HepG2 (cell line): ENCODE measurements around the gene ACTR10. TPM values are rescaled to one million over a fixed set of nuclear protein-coding genes. Genes with fewer than 3 reads are reported as not detected.

Source experiments
- EP300 ChIP-seq, 3 experiments: sonication (generic) in 1 of 3; formaldehyde crosslinking in 1 of 3; IDR thresholded peaks; 2 replicates each; pipeline versions ENCODE4 v1.5.1 to v1.6.1; 2011 to 2020; ENCODE audit warnings: low read depth in 2 of 3, low read length in 2 of 3, borderline replicate concordance in 1 of 3, improper control_type of control experiment in 1 of 3, mild to moderate bottlenecking in 1 of 3, missing genetic modification reagents in 1 of 3, moderate library complexity in 1 of 3
- HMGXB4 ChIP-seq, 2 experiments: sonication (generic) in 1 of 2; formaldehyde crosslinking in 1 of 2; IDR thresholded peaks; 2 replicates each; pipeline versions ENCODE4 v1.4.0 to v1.6.1; 2018 to 2020; ENCODE audit warnings: missing genetic modification reagents in 2 of 2, borderline replicate concordance in 1 of 2, low read depth in 1 of 2, mild to moderate bottlenecking in 1 of 2, missing biosample characterization in 1 of 2
- MIER3 ChIP-seq: IDR thresholded peaks from 2 replicates; pipeline ENCODE4 v1.6.1; 2016; ENCODE audit warnings: missing compliant biosample characterization, borderline replicate concordance
- MLX ChIP-seq: IDR thresholded peaks from 2 replicates; pipeline ENCODE4 v1.6.1; 2016
- NAIF1 ChIP-seq: sonication (generic); formaldehyde crosslinking; IDR thresholded peaks from 2 replicates; pipeline ENCODE4 v1.5.0; 2020; ENCODE audit warnings: mild to moderate bottlenecking, missing genetic modification reagents, borderline replicate concordance
- NR2F6 ChIP-seq, 2 experiments: IDR thresholded peaks; 2 replicates each; pipeline ENCODE4 v1.6.1; 2016; ENCODE audit warnings: antibody characterized with exemption in 1 of 2, mild to moderate bottlenecking in 1 of 2
- ONECUT2 ChIP-seq: sonication (generic); formaldehyde crosslinking; IDR thresholded peaks from 2 replicates; pipeline ENCODE4 v1.4.0; 2020; ENCODE audit warnings: missing genetic modification reagents
- POLR2AphosphoS2 ChIP-seq: IDR thresholded peaks from 2 replicates; pipeline ENCODE4 v1.6.1; 2011; ENCODE audit warnings: low read depth, low read length, improper control_type of control experiment
- RELA ChIP-seq: sonication (generic); formaldehyde crosslinking; IDR thresholded peaks from 2 replicates; pipeline ENCODE4 v1.4.0; 2020; ENCODE audit warnings: missing genetic modification reagents
- REPIN1 ChIP-seq: sonication (generic); formaldehyde crosslinking; IDR thresholded peaks from 2 replicates; pipeline ENCODE4 v1.8.0; 2022; ENCODE audit warnings: missing genetic modification reagents, low read depth, mild to moderate bottlenecking, borderline replicate concordance
- TRIM24 ChIP-seq: sonication (generic); formaldehyde crosslinking; IDR thresholded peaks from 2 replicates; pipeline ENCODE4 v1.8.0; 2022; ENCODE audit warnings: mild to moderate bottlenecking, missing genetic modification reagents
- ZBTB25 ChIP-seq: IDR thresholded peaks from 2 replicates; pipeline ENCODE4 v1.6.1; 2018; ENCODE audit warnings: missing genetic modification reagents
- ZNF34 ChIP-seq: sonication (generic); formaldehyde crosslinking; IDR thresholded peaks from 2 replicates; pipeline ENCODE4 v1.4.0; 2020; ENCODE audit warnings: mild to moderate bottlenecking, missing genetic modification reagents, borderline replicate concordance
- ZNF367 ChIP-seq: sonication (generic); formaldehyde crosslinking; IDR thresholded peaks from 2 replicates; pipeline ENCODE4 v1.4.0; 2020; ENCODE audit warnings: missing genetic modification reagents, borderline replicate concordance
- ZNF7 ChIP-seq: IDR thresholded peaks from 2 replicates; pipeline ENCODE4 v1.6.1; 2016; ENCODE audit warnings: missing biosample characterization, missing genetic modification reagents
- ZNF766 ChIP-seq: sonication (generic); formaldehyde crosslinking; IDR thresholded peaks from 2 replicates; pipeline ENCODE4 v1.5.0; 2020; ENCODE audit warnings: missing genetic modification reagents, borderline replicate concordance
- polyA plus RNA-seq, 8 experiments: library from polyadenylated mRNA; depleted of rRNA in 3 of 8; stranded (reverse) in 7 of 8; unstranded in 1 of 8; fragments of >200 nt; fragmentation: Illumina TruSeq in 4 of 8; extraction: Trizol in 4 of 8; gene quantifications; 2 replicates each; pipeline versions ENCODE4 v1.2.1 to v1.2.3, GENCODE V29; 2011 to 2016; ENCODE audit warnings: low read depth in 4 of 8, missing spikeins in 1 of 8, mixed read lengths in 1 of 8; ENCODE audit not compliant: insufficient read depth in 1 of 8
- total RNA-seq, 5 experiments: library from RNA; depleted of rRNA; stranded (reverse); fragments of >200 nt; fragmentation: Illumina TruSeq; extraction: Trizol; gene quantifications; 2 replicates each; pipeline ENCODE4 v1.2.3, GENCODE V29; 2016; ENCODE audit warnings: low read depth in 1 of 5
- TF ChIP-seq, protein P1 (sequence below): IDR thresholded peaks from 2 replicates; pipeline ENCODE4 v1.4.0; 2020; ENCODE audit warnings: mild to moderate bottlenecking, missing genetic modification reagents
- TF ChIP-seq, protein P2 (sequence below): sonication (generic); formaldehyde crosslinking; IDR thresholded peaks from 2 replicates; pipeline ENCODE4 v1.5.0; 2020; ENCODE audit warnings: missing genetic modification reagents

The ACTR10 gene
- total and polyA plus RNA-seq, 2 of the 13 experiments (the other 11 are each of a cell fraction or from before 2014, with no cell fraction given), result 30.0 to 41.3 TPM

DNA sequence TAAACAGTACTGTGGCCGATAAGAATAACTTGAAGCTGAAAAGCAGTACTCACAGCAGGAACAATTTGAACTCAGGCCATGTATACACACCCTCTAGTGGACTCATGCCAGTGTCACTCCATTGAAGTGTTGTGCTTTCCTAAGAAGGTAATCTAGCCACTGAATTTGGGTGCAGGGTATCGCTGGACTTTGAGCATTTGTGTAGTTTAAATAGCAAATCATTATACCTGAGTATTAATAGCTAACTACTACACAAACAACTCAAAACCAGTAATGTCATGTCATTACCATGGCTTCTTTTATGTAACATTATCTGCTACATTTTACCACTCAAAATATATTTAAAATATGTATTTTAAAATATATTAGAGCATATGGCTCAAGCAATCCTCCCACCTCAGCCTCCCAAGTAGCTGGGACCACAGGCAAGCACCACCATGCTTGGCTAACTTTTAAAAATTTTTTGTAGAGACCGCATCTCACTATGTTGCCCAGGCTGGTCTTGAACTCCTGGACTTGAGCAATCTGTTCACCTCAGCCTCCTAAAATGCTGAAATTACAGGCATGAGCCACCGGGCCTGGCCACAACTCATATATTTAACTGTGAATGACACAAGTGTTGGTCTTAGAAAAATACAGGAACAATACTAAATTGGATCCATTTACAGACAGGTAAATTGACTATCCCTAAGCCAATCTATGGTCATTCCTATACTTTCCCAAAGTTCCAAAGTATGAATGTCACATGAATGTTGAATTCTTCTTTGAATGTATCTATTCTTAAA, 72.8 kb downstream of the ACTR10 start (continued):
- TF ChIP-seq NR2F6 (IDR thresholded peaks at IDR 0.05) (peak; percentile 60), NR2F6 (CRISPR knock-in tag; IDR thresholded peaks at IDR 0.05) (peak; percentile 71), MIER3 (CRISPR knock-in tag) (peak; percentile 81), ZNF34 (CRISPR knock-in tag) (no peak), ZNF7 (CRISPR knock-in tag) (no peak), NAIF1 (0 out of 2 replicates have a peak, but pooled peaks have one; percentile 18), MLX (no peak), ONECUT2 (CRISPR knock-in tag) (no peak), ZNF367 (CRISPR knock-in tag) (no peak), RELA (no peak), POLR2AphosphoS2 (peak; percentile 89), TRIM24 (CRISPR knock-in tag) (no peak), ZNF766 (CRISPR knock-in tag) (no peak), HMGXB4 (CRISPR knock-in tag; IDR thresholded peaks at IDR 0.05; ENCODE audit: borderline replicate concordance in 1 of 2, low read depth in 1 of 2) (peak in 1 of 2 experiments; percentile 59; a peak in 2 of 4 replicates), EP300 (IDR thresholded peaks at IDR 0.05; ENCODE audit: low read depth in 2 of 2, low read length in 2 of 2) (peak in 1 of 2 experiments; percentile 70; a peak in 2 of 4 replicates), EP300 (CRISPR knock-in tag; IDR thresholded peaks at IDR 0.05; ENCODE audit: borderline replicate concordance) (no peak), ZBTB25 (no peak; the same call in 1 of the 2 replicates), REPIN1 (CRISPR knock-in tag) (0 out of 2 replicates have a peak, but pooled peaks have one; percentile 32)
- TF ChIP-seq, protein P1, sequence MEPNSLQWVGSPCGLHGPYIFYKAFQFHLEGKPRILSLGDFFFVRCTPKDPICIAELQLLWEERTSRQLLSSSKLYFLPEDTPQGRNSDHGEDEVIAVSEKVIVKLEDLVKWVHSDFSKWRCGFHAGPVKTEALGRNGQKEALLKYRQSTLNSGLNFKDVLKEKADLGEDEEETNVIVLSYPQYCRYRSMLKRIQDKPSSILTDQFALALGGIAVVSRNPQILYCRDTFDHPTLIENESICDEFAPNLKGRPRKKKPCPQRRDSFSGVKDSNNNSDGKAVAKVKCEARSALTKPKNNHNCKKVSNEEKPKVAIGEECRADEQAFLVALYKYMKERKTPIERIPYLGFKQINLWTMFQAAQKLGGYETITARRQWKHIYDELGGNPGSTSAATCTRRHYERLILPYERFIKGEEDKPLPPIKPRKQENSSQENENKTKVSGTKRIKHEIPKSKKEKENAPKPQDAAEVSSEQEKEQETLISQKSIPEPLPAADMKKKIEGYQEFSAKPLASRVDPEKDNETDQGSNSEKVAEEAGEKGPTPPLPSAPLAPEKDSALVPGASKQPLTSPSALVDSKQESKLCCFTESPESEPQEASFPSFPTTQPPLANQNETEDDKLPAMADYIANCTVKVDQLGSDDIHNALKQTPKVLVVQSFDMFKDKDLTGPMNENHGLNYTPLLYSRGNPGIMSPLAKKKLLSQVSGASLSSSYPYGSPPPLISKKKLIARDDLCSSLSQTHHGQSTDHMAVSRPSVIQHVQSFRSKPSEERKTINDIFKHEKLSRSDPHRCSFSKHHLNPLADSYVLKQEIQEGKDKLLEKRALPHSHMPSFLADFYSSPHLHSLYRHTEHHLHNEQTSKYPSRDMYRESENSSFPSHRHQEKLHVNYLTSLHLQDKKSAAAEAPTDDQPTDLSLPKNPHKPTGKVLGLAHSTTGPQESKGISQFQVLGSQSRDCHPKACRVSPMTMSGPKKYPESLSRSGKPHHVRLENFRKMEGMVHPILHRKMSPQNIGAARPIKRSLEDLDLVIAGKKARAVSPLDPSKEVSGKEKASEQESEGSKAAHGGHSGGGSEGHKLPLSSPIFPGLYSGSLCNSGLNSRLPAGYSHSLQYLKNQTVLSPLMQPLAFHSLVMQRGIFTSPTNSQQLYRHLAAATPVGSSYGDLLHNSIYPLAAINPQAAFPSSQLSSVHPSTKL (CRISPR knock-in tag), result peak; percentile 83
- TF ChIP-seq, protein P2, sequence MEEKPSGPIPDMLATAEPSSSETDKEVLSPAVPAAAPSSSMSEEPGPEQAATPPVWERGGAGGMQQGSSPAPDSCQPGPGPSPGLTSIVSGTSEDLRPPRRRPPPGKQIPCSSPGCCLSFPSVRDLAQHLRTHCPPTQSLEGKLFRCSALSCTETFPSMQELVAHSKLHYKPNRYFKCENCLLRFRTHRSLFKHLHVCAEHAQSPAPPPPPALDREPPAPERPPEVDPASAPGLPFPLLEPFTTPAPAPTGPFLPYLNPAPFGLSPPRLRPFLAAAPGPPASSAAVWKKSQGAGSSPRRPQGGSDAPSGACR (CRISPR knock-in tag), result no peak
